GM19193 (cell line): ENCODE data around the gene S100A9.

ENCODE experiments used
- POLR2A ChIP-seq: IDR thresholded peaks from 4 replicates; pipeline ENCODE4 v1.6.1; 2011; ENCODE audit not compliant: insufficient read depth, insufficient read length; ENCODE audit errors: extremely low read depth

Gene S100A9

GRCh38 chr1:153403421-153404085 is 45.9 kb downstream of the S100A9 start:
- TF ChIP-seq POLR2A: no peak

GRCh38 chr1:153404086-153404635 is 46.5 kb downstream of the S100A9 start:
- no peak for TF ChIP-seq POLR2A

GRCh38 chr1:153404768-153405167 is 47.1 kb downstream of the S100A9 start:
- TF ChIP-seq POLR2A: no peak
